HG02678 (cell line): Measurements from ENCODE around the gene COX7A2L.
A peak's percentile ranks its signal among the peaks of the same experiment; 100 is the strongest.

ENCODE experiments used
- ATAC-seq: cut with Tn5 transposase; IDR thresholded peaks from one replicate; pipeline ENCODE4 v1.9.1; 2021; ENCODE audit warnings: mild to moderate bottlenecking, moderate library complexity; ENCODE audit not compliant: unreplicated experiment

Gene COX7A2L

GRCh38 chr2:42321452-42322064 is 39.5 kb downstream of the COX7A2L start:
- no peak for ATAC-seq

GRCh38 chr2:42319265-42319664 is 41.8 kb downstream of the COX7A2L start:
- ATAC-seq, result no peak

- ATAC-seq, result no peak
These were observed 43.1 kb downstream of the COX7A2L start for GRCh38 chr2:42317945-42318344.

- ATAC-seq, result no peak
These were observed 43.5 kb downstream of the COX7A2L start for GRCh38 chr2:42317486-42317885.

GRCh38 chr2:42316910-42317309 is 44.1 kb downstream of the COX7A2L start:
- no peak for ATAC-seq

GRCh38 chr2:42315844-42316470 is 45.1 kb downstream of the COX7A2L start:
- no peak for ATAC-seq

GRCh38 chr2:42314892-42315468 is 46.0 kb downstream of the COX7A2L start:
- ATAC-seq, result no peak

GRCh38 chr2:42312106-42312505 is 48.9 kb downstream of the COX7A2L start:
- no peak for ATAC-seq

- no peak for ATAC-seq
These were observed 51.0 kb downstream of the COX7A2L start for GRCh38 chr2:42310007-42310515.

GRCh38 chr2:42309366-42309765 is 51.7 kb downstream of the COX7A2L start:
- ATAC-seq, result peak; percentile 52

- ATAC-seq, result no peak
These were observed 53.8 kb downstream of the COX7A2L start for GRCh38 chr2:42307180-42307579.

GRCh38 chr2:42304059-42304713 is 56.8 kb downstream of the COX7A2L start:
- no peak for ATAC-seq

GRCh38 chr2:42303252-42303651 is 57.8 kb downstream of the COX7A2L start:
- ATAC-seq, result no peak

GRCh38 chr2:42300527-42300926 is 60.5 kb downstream of the COX7A2L start:
- ATAC-seq, result no peak
